HepG2 (cell line): Measurements from ENCODE around the gene LAP3. TPM values are rescaled to one million over a fixed set of nuclear protein-coding genes. Genes with fewer than 3 reads are reported as not detected.

Experiments used
- BRD4 ChIP-seq: sonication (generic); formaldehyde crosslinking; IDR thresholded peaks from 2 replicates; pipeline ENCODE4 v1.4.0; 2020; ENCODE audit warnings: missing genetic modification reagents
- CBX2 ChIP-seq, 2 experiments: fragments of 200-600 bp in 1 of 2; sonication (generic); formaldehyde crosslinking in 1 of 2; IDR thresholded peaks; 2 replicates each; pipeline versions ENCODE4 v1.7.0 to v1.8.1; 2018 to 2022; ENCODE audit warnings: low read depth in 2 of 2, low read length in 1 of 2, mild to moderate bottlenecking in 1 of 2, missing genetic modification reagents in 1 of 2
- EED ChIP-seq: sonication (generic); formaldehyde crosslinking; IDR thresholded peaks from 2 replicates; pipeline ENCODE4 v1.5.0; 2020; ENCODE audit warnings: mild to moderate bottlenecking, missing genetic modification reagents
- FOXA3 ChIP-seq: IDR thresholded peaks from 2 replicates; pipeline ENCODE4 v1.6.1; 2016; ENCODE audit warnings: missing genetic modification reagents, missing compliant biosample characterization
- HOXA9 ChIP-seq: sonication (generic); formaldehyde crosslinking; IDR thresholded peaks from 2 replicates; pipeline ENCODE4 v1.8.1; 2022; ENCODE audit warnings: missing genetic modification reagents, mild to moderate bottlenecking, moderate library complexity, borderline replicate concordance
- MIXL1 ChIP-seq: IDR thresholded peaks from 2 replicates; pipeline ENCODE4 v1.6.1; 2016
- SALL2 ChIP-seq: sonication (generic); formaldehyde crosslinking; IDR thresholded peaks from 2 replicates; pipeline ENCODE4 v1.8.1; 2023; ENCODE audit warnings: mild to moderate bottlenecking, missing genetic modification reagents, inconsistent platforms
- SNAPC2 ChIP-seq: sonication (generic); formaldehyde crosslinking; IDR thresholded peaks from 2 replicates; pipeline ENCODE4 v1.8.1; 2022; ENCODE audit warnings: mild to moderate bottlenecking, missing genetic modification reagents
- SUZ12 ChIP-seq: fragments of 150-350 bp; IDR thresholded peaks from 2 replicates; pipeline ENCODE4 v1.6.1; 2014; ENCODE audit warnings: low read depth, low read length
- ZSCAN22 ChIP-seq: sonication (generic); formaldehyde crosslinking; IDR thresholded peaks from 2 replicates; pipeline ENCODE4 v1.4.0; 2020; ENCODE audit warnings: mild to moderate bottlenecking, missing genetic modification reagents
- polyA plus RNA-seq, 8 experiments: library from polyadenylated mRNA; depleted of rRNA in 3 of 8; stranded (reverse) in 7 of 8; unstranded in 1 of 8; fragments of >200 nt; fragmentation: Illumina TruSeq in 4 of 8; extraction: Trizol in 4 of 8; gene quantifications; 2 replicates each; pipeline versions ENCODE4 v1.2.1 to v1.2.3, GENCODE V29; 2011 to 2016; ENCODE audit warnings: low read depth in 4 of 8, missing spikeins in 1 of 8, mixed read lengths in 1 of 8; ENCODE audit not compliant: insufficient read depth in 1 of 8
- total RNA-seq, 5 experiments: library from RNA; depleted of rRNA; stranded (reverse); fragments of >200 nt; fragmentation: Illumina TruSeq; extraction: Trizol; gene quantifications; 2 replicates each; pipeline ENCODE4 v1.2.3, GENCODE V29; 2016; ENCODE audit warnings: low read depth in 1 of 5
- TF ChIP-seq, protein P1 (sequence below): sonication (generic); formaldehyde crosslinking; IDR thresholded peaks from 2 replicates; pipeline ENCODE4 v1.4.0; 2020; ENCODE audit warnings: mild to moderate bottlenecking, missing genetic modification reagents, borderline replicate concordance
- TF ChIP-seq, protein P2 (sequence below): sonication (generic); formaldehyde crosslinking; IDR thresholded peaks from 2 replicates; pipeline ENCODE4 v1.4.0; 2020; ENCODE audit warnings: missing genetic modification reagents, borderline replicate concordance
- TF ChIP-seq, protein P3 (sequence below): sonication (generic); formaldehyde crosslinking; IDR thresholded peaks from 2 replicates; pipeline ENCODE4 v1.8.0; 2022; ENCODE audit warnings: missing genetic modification reagents, low read depth, mild to moderate bottlenecking, borderline replicate concordance
- TF ChIP-seq, protein P4 (sequence below): IDR thresholded peaks from 2 replicates; pipeline ENCODE4 v1.6.1; 2016
- TF ChIP-seq, protein P5 (sequence below): sonication (generic); formaldehyde crosslinking; conservative IDR thresholded peaks from 2 replicates; pipeline ENCODE4 v1.8.1; 2023; ENCODE audit warnings: missing genetic modification reagents
- TF ChIP-seq, protein P6 (sequence below): IDR thresholded peaks from 2 replicates; pipeline ENCODE4 v1.6.1; 2016; ENCODE audit warnings: missing compliant biosample characterization, missing genetic modification reagents, borderline replicate concordance

Gene LAP3
- total and polyA plus RNA-seq, 2 of the 13 experiments (the other 11 are each of a cell fraction or from before 2014, with no cell fraction given), result 106 to 125 TPM

DNA sequence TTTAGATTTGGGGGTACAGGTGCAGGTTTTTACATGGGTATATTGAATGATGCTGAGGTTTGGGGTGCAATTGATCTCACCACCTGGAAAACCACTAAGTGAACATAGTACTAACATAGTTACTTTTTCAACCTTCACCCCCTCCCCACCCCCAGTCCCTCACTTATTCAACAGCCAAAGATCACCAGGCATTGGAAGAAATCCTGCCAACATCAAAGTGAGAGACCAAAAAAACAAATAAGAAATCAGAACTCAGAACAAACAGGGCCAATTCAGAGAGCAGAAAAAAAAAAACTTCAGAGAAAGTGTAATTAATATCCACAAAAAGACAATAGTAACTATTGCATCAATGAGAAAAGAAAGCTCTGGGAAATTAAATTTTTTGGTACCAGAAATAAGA, 20.5 kb upstream of the LAP3 start (continued):
- TF ChIP-seq CBX2 (IDR thresholded peaks at IDR 0.05; ENCODE audit: low read depth, low read length) (no peak), CBX2 (CRISPR knock-in tag; IDR thresholded peaks at IDR 0.05; ENCODE audit: low read depth) (no peak), HOXA9 (CRISPR knock-in tag) (no peak), FOXA3 (peak; percentile 53), MIXL1 (no peak), BRD4 (CRISPR knock-in tag) (no peak), SNAPC2 (CRISPR knock-in tag) (no peak), ZSCAN22 (CRISPR knock-in tag) (no peak), EED (no peak), SALL2 (CRISPR knock-in tag) (no peak), SUZ12 (no peak)
- TF ChIP-seq, protein P1, sequence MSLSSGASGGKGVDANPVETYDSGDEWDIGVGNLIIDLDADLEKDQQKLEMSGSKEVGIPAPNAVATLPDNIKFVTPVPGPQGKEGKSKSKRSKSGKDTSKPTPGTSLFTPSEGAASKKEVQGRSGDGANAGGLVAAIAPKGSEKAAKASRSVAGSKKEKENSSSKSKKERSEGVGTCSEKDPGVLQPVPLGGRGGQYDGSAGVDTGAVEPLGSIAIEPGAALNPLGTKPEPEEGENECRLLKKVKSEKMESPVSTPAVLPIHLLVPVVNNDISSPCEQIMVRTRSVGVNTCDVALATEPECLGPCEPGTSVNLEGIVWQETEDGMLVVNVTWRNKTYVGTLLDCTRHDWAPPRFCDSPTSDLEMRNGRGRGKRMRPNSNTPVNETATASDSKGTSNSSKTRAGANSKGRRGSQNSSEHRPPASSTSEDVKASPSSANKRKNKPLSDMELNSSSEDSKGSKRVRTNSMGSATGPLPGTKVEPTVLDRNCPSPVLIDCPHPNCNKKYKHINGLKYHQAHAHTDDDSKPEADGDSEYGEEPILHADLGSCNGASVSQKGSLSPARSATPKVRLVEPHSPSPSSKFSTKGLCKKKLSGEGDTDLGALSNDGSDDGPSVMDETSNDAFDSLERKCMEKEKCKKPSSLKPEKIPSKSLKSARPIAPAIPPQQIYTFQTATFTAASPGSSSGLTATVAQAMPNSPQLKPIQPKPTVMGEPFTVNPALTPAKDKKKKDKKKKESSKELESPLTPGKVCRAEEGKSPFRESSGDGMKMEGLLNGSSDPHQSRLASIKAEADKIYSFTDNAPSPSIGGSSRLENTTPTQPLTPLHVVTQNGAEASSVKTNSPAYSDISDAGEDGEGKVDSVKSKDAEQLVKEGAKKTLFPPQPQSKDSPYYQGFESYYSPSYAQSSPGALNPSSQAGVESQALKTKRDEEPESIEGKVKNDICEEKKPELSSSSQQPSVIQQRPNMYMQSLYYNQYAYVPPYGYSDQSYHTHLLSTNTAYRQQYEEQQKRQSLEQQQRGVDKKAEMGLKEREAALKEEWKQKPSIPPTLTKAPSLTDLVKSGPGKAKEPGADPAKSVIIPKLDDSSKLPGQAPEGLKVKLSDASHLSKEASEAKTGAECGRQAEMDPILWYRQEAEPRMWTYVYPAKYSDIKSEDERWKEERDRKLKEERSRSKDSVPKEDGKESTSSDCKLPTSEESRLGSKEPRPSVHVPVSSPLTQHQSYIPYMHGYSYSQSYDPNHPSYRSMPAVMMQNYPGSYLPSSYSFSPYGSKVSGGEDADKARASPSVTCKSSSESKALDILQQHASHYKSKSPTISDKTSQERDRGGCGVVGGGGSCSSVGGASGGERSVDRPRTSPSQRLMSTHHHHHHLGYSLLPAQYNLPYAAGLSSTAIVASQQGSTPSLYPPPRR (CRISPR knock-in tag), result no peak
- TF ChIP-seq, protein P2, sequence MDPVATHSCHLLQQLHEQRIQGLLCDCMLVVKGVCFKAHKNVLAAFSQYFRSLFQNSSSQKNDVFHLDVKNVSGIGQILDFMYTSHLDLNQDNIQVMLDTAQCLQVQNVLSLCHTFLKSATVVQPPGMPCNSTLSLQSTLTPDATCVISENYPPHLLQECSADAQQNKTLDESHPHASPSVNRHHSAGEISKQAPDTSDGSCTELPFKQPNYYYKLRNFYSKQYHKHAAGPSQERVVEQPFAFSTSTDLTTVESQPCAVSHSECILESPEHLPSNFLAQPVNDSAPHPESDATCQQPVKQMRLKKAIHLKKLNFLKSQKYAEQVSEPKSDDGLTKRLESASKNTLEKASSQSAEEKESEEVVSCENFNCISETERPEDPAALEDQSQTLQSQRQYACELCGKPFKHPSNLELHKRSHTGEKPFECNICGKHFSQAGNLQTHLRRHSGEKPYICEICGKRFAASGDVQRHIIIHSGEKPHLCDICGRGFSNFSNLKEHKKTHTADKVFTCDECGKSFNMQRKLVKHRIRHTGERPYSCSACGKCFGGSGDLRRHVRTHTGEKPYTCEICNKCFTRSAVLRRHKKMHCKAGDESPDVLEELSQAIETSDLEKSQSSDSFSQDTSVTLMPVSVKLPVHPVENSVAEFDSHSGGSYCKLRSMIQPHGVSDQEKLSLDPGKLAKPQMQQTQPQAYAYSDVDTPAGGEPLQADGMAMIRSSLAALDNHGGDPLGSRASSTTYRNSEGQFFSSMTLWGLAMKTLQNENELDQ (CRISPR knock-in tag), result no peak
- TF ChIP-seq, protein P3, sequence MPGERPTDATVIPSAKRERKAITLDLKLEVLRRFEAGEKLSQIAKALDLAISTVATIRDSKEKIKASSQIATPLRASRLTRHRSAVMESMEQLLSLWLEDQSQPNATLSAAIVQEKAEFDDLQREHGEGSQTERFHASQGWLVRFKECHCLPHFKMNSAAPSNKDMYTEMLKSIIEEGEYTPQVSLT (CRISPR knock-in tag), result no peak
- TF ChIP-seq, protein P4, sequence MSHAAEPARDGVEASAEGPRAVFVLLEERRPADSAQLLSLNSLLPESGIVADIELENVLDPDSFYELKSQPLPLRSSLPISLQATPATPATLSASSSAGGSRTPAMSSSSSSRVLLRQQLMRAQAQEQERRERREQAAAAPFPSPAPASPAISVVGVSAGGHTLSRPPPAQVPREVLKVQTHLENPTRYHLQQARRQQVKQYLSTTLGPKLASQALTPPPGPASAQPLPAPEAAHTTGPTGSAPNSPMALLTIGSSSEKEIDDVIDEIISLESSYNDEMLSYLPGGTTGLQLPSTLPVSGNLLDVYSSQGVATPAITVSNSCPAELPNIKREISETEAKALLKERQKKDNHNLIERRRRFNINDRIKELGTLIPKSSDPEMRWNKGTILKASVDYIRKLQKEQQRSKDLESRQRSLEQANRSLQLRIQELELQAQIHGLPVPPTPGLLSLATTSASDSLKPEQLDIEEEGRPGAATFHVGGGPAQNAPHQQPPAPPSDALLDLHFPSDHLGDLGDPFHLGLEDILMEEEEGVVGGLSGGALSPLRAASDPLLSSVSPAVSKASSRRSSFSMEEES (CRISPR knock-in tag), result no peak
- TF ChIP-seq, protein P5, sequence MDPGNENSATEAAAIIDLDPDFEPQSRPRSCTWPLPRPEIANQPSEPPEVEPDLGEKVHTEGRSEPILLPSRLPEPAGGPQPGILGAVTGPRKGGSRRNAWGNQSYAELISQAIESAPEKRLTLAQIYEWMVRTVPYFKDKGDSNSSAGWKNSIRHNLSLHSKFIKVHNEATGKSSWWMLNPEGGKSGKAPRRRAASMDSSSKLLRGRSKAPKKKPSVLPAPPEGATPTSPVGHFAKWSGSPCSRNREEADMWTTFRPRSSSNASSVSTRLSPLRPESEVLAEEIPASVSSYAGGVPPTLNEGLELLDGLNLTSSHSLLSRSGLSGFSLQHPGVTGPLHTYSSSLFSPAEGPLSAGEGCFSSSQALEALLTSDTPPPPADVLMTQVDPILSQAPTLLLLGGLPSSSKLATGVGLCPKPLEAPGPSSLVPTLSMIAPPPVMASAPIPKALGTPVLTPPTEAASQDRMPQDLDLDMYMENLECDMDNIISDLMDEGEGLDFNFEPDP, result no peak
- TF ChIP-seq, protein P6, sequence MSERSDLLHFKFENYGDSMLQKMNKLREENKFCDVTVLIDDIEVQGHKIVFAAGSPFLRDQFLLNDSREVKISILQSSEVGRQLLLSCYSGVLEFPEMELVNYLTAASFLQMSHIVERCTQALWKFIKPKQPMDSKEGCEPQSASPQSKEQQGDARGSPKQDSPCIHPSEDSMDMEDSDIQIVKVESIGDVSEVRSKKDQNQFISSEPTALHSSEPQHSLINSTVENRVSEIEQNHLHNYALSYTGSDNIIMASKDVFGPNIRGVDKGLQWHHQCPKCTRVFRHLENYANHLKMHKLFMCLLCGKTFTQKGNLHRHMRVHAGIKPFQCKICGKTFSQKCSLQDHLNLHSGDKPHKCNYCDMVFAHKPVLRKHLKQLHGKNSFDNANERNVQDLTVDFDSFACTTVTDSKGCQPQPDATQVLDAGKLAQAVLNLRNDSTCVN (CRISPR knock-in tag), result no peak
